DMS 273 (cell line): ENCODE data around the gene RASGRF2.

Experiments
- DNase-seq: peaks from one replicate; lab custom pipeline; 2025; ENCODE audit not compliant: unreplicated experiment; lab: John Stamatoyannopoulos, UW

The RASGRF2 gene

GRCh38 chr5:81232464-81233079, 272.4 kb downstream of the RASGRF2 start:
- no peak for DNase-seq

GRCh38 chr5:81233080-81233634, 273.0 kb downstream of the RASGRF2 start, which contains the start of gene CKMT2:
CKMT2 (plus strand) TSS chr5:81233322; CDS start chr5:81251133, 17,811 bp downstream.
- DNase-seq: no peak

- DNase-seq: no peak
Observed at GRCh38 chr5:81234299-81234698, 274.1 kb downstream of the RASGRF2 start.

- DNase-seq: no peak
Observed at GRCh38 chr5:81234801-81235200, 274.6 kb downstream of the RASGRF2 start.

GRCh38 chr5:81235287-81236072, 275.3 kb downstream of the RASGRF2 start:
- no peak for DNase-seq

GRCh38 chr5:81238460-81238859, 278.3 kb downstream of the RASGRF2 start:
- DNase-seq: no peak

GRCh38 chr5:81239613-81240012, 279.4 kb downstream of the RASGRF2 start:
- DNase-seq: no peak

GRCh38 chr5:81241001-81241400, 280.8 kb downstream of the RASGRF2 start:
- DNase-seq: no peak

- DNase-seq: no peak
Observed at GRCh38 chr5:81241961-81242648, 281.9 kb downstream of the RASGRF2 start.

GRCh38 chr5:81242906-81243436, 282.8 kb downstream of the RASGRF2 start:
- DNase-seq: no peak

GRCh38 chr5:81244451-81244850, 284.3 kb downstream of the RASGRF2 start:
- no peak for DNase-seq

- DNase-seq: no peak
Observed at GRCh38 chr5:81245871-81246235, 285.7 kb downstream of the RASGRF2 start.

GRCh38 chr5:81246697-81247096, 286.5 kb downstream of the RASGRF2 start:
- DNase-seq: no peak

GRCh38 chr5:81247441-81247972, 287.3 kb downstream of the RASGRF2 start:
- DNase-seq: no peak

- no peak for DNase-seq
Observed at GRCh38 chr5:81249240-81249639, 289.1 kb downstream of the RASGRF2 start.

- no peak for DNase-seq
Observed at GRCh38 chr5:81250004-81250403, 289.8 kb downstream of the RASGRF2 start.

GRCh38 chr5:81251922-81252321, 291.8 kb downstream of the RASGRF2 start:
- no peak for DNase-seq

- DNase-seq: no peak
Observed at GRCh38 chr5:81252904-81253303, 292.7 kb downstream of the RASGRF2 start.

GRCh38 chr5:81253875-81254274, 293.7 kb downstream of the RASGRF2 start:
- no peak for DNase-seq

GRCh38 chr5:81254886-81255559, 294.9 kb downstream of the RASGRF2 start:
- DNase-seq: no peak

GRCh38 chr5:81256766-81257165, 296.6 kb downstream of the RASGRF2 start:
- no peak for DNase-seq
